Hindlimb muscle (tissue), 1 donor: ENCODE results near the gene KPNA3. TPM values are rescaled to one million over a fixed set of nuclear protein-coding genes. Genes with fewer than 3 reads are reported as not detected.
"Not testable (repeated sequence)": the region's sequence is repeated elsewhere in the genome, so short reads cannot be mapped to it uniquely, and the experiment has no call there.

ENCODE experiments used
- DNase-seq: peaks from one replicate; pipeline ENCODE4 v3.0.0-alpha.2; 2013
- polyA plus RNA-seq: library from polyadenylated mRNA; unstranded; fragments of 120-200 nt; gene quantifications from one replicate; pipeline ENCODE4 v1.2.1, GENCODE V29; 2013; ENCODE audit not compliant: insufficient read length

Gene KPNA3
- polyA plus RNA-seq, 1 donor: 37.4 TPM

DNA sequence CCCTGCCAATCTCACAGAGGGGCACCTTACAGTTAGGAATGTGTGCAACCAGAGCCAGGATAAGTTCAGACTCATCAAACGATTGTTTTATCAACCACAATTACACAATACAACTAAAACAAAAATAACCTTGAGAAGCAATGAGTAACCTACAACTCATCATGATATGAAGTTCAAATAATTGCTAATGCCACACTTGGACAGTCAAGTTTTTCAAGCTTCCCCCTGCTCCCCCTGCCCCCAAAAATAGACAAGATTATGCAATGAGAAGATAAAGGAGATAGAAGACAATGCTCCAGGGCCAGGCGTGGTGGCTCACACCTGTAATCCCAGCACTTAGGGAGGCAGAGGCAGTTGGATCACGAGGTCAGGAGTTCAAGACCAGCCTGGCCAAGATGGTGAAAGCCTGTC, 13.6 kb upstream of the KPNA3 start:
- no peak for DNase-seq

- DNase-seq: not testable (repeated sequence)
These were observed 10.6 kb upstream of the KPNA3 start for GRCh38 chr13:49803047-49803446.

GRCh38 chr13:49802426-49802825, 9.9 kb upstream of the KPNA3 start:
- no peak for DNase-seq

DNA sequence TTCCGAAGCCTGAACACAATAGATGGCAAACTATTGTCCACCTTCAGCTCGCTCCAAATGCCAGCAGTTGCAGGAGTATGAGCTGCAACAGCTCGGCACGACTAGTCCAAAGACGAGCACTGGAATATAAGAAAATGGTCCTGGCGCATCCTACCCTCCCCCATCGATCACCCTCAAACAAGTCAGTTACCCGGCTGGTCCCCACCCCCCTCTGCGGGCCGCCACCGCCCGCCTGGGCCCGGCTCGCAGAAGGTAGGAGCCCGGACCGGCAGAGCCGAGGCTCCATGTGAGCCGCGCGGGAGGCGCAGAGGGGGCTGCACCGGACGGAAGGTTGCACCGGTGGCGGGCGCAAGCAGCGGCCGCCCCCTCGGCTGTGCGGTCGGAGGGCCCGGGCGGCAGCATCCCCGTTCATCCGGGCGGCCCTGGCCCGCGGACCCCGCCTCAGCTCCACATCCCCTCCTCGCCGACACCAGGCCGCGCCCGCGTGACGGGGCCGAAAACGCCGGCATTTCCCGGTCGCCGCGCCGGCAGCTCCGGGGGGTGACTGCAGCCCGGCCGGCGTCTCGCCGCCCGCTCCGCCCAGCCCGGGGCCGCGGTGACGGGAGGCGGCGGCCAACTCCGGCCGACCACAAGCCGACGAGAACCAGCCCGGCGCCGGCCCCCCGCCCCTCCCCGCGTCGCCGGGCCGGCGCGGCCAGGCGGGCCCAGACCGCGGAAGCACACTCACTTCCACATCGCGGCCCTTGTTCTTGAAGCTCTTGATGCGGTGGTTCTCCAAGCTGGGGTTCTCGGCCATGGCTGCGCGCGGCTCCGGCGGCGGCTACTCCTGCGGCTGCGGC, 552 bp downstream of the KPNA3 start:
- peak; percentile 44 for DNase-seq

DNA sequence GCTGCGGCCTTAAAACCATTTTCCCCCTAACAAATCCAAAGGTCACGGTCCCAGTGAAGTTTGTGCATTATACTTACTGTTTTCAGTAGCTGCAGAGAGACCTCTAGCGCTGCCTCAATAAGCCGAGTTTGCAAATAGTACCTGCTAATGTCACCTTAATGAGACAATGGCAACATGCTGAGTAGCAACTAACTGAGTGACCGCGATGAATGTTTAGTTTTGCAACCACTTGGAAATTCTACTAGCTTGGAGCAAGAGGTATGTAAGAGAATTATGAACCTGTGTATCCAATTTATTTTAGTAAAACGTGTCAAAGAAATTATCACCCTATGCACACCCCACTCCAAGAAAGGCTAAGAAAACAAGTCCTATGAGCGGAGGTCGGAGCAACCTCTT, 1.2 kb downstream of the KPNA3 start:
- peak; percentile 18 for DNase-seq

DNA sequence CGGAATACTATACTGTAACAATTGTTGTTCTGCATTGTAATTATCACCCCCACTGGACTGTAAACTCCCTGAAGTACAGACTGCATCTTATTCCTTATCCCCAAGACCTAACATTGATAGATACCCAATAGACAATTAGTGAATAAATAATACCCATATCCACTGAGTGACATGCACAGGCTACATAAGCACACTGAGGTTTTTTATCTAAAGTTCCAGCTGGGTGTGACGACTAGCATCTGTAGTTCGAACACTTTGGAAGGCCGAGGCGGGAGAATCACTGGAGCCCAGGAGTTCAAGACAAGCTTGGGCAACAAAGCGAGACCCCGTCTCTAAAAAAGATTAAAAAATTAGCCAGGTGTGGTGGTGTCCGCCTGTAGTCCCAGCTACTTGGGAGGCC, 2.5 kb downstream of the KPNA3 start:
- no peak for DNase-seq

DNA sequence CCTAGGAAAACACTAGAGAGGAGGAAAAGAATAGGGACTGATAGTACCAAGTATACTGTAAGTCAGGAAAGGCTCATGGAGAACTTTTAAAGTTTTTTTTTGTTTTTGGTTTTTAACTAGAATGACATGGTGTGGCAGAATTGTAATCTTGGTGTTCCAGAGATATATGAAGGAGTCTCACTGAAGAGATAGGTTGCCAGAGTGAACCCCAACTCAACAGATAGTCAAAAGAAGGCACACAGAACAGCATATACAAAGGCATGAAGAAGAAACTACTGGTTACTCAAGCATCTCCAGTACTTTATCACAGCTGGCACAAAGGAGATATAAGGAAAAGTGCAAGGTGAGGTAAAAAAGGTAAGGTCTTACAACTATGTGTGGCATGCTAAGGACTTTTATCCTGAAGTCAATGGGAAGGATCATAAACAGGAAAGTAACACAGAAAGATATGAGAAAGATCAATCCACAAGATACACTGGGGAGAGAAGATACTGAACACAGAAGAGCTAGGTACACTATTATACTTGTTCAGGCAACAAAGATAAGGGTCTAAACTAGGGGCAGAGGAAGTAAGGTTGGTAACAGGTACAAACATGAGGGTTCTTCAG, 6.0 kb downstream of the KPNA3 start:
- no peak for DNase-seq

GRCh38 chr13:49784886-49785570, 7.5 kb downstream of the KPNA3 start:
- DNase-seq: peak; percentile 6

DNA sequence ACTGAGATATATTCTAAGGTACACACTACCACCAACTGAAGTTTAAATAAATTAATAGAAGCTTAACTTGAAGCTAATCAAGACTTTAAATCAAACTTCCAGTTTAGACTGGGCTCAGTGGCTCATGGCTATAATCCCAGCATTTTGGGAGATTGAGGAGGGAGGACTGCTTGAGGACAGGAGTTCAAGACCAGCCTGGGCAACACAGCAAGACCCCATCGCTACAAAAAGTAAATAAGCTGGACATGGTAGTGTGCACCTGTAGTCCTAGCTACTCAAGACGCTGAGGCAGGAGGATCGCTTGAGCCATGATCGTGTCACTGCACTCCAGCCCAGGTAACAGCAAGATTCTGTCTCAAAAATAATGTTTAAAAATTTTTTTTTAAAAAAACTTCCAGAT, 8.6 kb downstream of the KPNA3 start:
- no peak for DNase-seq

DNA sequence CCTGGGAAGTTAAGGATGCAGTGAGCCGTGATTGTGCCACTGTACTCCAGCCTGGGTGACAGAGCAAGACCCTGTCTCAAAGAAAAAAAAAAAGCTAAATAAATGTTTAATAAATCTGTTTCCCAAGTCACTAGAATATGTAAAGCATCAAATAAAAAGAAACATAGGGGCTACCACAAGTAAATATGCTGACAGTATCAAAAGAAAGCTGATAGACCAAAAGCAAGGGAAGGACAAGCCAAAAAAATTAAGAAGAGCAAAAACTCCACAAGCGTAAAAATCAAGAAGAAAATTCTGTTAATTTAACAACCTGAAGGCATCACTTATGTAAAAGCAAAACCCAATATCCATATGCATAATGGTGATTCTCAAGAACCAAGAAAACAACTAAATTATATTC, 9.7 kb downstream of the KPNA3 start:
- no peak for DNase-seq

- no peak for DNase-seq
These were observed 10.7 kb downstream of the KPNA3 start for GRCh38 chr13:49781806-49782205.

- DNase-seq: no peak
These were observed 12.8 kb downstream of the KPNA3 start for GRCh38 chr13:49779721-49780120.

GRCh38 chr13:49777746-49778614, 14.5 kb downstream of the KPNA3 start:
- DNase-seq: no peak

DNA sequence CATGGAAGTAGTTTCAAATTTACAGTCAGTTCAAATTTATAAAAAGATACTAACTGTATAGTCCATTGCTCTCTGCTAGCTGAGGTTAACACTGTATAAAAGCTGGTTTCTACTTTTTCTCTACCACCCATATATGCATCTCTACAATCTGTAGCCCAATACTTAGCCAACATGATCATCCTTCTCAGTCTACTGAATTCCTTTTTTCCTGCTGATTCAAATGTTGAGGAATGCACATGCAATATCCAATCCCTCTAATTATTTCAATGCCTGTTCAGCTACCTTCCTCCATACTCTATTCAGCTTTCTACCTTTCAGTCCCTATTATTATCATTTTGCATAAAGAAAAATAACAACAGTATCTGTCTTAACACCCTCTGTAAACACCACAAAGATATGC, 15.6 kb downstream of the KPNA3 start:
- no peak for DNase-seq

- DNase-seq: no peak
These were observed 18.0 kb downstream of the KPNA3 start for GRCh38 chr13:49774376-49775005.

GRCh38 chr13:49772828-49773227, 19.7 kb downstream of the KPNA3 start:
- DNase-seq: no peak

DNA sequence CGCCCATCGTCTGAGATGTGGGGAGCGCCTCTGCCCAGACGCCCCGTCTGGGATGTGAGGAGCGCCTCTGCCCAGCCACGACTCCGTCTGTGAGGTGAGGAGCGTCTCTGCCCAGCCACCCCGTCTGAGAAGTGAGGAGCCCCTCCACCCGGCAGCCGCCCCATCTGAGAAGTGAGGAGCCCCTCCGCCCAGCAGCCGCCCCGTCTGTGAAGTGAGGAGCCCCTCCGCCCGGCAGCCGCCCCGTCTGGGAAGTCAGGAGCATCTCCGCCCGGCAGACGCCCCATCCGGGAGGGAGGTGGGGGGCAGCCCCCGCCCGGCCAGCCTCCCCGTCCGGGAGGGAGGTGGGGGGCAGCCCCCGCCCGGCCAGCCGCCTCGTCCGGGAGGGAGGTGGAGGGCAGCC, 30.7 kb downstream of the KPNA3 start:
- DNase-seq: not testable (repeated sequence)

GRCh38 chr13:49760558-49760957, 31.9 kb downstream of the KPNA3 start:
- no peak for DNase-seq

- no peak for DNase-seq
These were observed 33.0 kb downstream of the KPNA3 start for GRCh38 chr13:49759503-49759902.

DNA sequence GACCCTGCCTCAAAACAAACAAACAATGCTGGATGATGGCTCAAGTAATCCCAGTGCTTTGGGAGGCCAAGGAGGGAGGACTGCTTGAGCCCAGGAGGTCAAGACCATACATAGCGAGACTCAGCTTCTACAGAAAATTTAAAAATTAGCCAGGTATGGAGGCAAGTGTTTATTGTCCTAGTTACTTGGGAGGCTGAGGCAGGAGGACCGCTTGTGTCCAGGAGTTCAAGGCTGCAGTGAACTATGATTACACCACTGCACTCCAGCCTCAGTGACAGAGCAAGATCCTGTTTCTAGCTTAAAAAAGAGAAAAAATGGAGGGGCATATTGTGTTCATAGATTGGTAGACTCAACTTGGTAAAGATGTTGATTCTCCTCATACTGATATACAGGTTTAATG, 36.2 kb downstream of the KPNA3 start:
- DNase-seq: no peak

DNA sequence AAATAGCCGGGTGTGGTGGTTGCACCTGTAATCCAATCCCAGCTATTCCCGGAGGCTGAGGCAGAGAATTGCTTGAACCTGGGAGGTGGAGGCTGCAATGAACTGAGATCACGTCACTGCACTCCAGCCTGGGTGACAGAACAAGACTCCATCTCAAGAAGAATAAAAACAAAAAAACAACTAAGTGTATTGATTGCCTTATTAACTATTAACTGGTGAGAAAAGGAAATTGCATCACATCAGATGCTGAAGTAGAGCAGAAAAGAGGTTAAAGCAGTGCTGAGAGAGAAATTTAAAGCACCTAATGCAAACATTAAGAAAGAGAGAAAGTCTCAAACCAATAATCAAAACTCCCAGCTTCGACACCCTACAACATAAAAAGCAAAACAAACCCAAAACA, 38.3 kb downstream of the KPNA3 start:
- no peak for DNase-seq

DNA sequence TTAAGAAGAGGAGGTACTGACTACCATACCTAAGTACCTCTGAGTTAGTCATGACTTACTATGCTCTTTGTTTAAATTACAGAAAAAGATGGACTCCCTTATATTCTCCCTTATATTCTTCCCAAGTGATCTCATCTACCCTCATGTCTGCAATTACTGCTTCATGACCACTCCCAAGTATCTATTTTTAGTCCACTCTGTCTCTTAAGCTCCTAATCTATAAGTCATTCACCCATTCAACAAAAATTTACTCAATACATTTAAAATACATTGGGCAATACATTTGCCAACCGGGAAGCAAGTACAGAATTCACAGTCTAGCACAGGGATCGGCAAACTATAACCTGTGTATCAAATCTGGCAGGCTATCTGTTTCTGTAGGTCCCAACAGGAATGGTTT, 42.6 kb downstream of the KPNA3 start:
- DNase-seq: no peak
